ENCODE data around the gene LRRC4C. TPM values are rescaled to one million over a fixed set of nuclear protein-coding genes. Genes with fewer than 3 reads are reported as not detected.

Gene LRRC4C
- total and polyA plus RNA-seq, 11 donors = 0.08 to 1.2 (median 0.48) TPM; not detected in 1

DNA sequence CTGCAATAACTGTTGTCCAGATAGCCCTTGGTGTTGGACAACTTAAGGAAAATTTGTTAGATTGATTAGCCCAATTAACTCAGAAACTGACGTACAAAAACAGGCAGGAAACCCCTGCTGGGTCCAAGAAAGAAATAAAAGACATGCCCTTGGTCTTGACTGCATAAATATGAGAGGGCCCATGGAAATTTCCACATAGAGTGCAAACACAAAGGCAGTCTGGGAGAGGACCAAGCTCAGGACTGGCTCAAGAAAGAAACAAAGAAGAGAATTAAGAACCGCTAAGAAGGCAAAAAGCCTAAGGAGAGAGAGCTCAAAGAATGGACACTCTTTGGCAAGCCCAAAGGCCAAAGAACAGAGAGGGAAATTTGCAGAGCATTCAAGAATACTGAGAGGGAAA lies 1243.9 kb downstream of the LRRC4C start:
- Histone ChIP-seq H3K9me3 (no peaks in the 10 kb centered on the region), H3K4me3 (no peak overlapping the region), H3K36me3 (no peaks in the 10 kb centered on the region), H3K4me1 (no peaks in the 10 kb centered on the region), H3K27me3 (no peaks in the 10 kb centered on the region), H3K27ac (peak overlapping the region in 1 of 12 donors; percentile 41)
- 58 to 79% (median 66%) methylated on average over 2 of the region's 2 CpGs for whole genome bisulfite sequencing, 4 donors
- no peak for DNase-seq
- TF ChIP-seq POLR2A (IDR thresholded peaks at IDR 0.05) (no peak), CTCF (IDR thresholded peaks at IDR 0.05) (no peak)
- intact Hi-C loops (cut with DNase I) = loop anchor here in 1 of 10 donors (10.0 kb wide), 1 partner anchor 59 kb away; no protein-coding TSS in a partner anchor
- ATAC-seq = no peak

GRCh38 chr11:40207416-40207815 lies 1252.0 kb downstream of the LRRC4C start:
- Histone ChIP-seq H3K36me3 (no peaks in the 10 kb centered on the region), H3K27me3 (no peaks in the 10 kb centered on the region), H3K4me1 (no peaks in the 10 kb centered on the region), H3K27ac (no peak overlapping the region), H3K9me3 (peaks cover 0 to 3% (median 0%) of the 10 kb centered on the region in 12 donors), H3K4me3 (no peak overlapping the region)
- no peak for TF ChIP-seq POLR2A (IDR thresholded peaks at IDR 0.05)
- no peak for TF ChIP-seq CTCF (IDR thresholded peaks at IDR 0.05)
- intact Hi-C loops (cut with DNase I) = no loop called here
- ATAC-seq = no peak
- DNase-seq = no peak

GRCh38 chr11:40204228-40204627 lies 1255.2 kb downstream of the LRRC4C start:
- H3K36me3 ChIP-seq = no peaks in the 10 kb centered on the region
- no peak for ATAC-seq
- 64 to 69% (median 65%) methylated on average over 2 of the region's 2 CpGs for WGBS, 4 donors
- H3K9me3 ChIP-seq = peaks cover 0 to 3% (median 0%) of the 10 kb centered on the region in 12 donors
- intact Hi-C loops (cut with DNase I) = no loop called here
- no peak for DNase-seq
- no peaks in the 10 kb centered on the region for H3K27me3 ChIP-seq
- no peak for TF ChIP-seq POLR2A (IDR thresholded peaks at IDR 0.05)
- no peak for TF ChIP-seq CTCF (IDR thresholded peaks at IDR 0.05)
- no peak overlapping the region for H3K27ac ChIP-seq
- no peak overlapping the region for H3K4me3 ChIP-seq
- H3K4me1 ChIP-seq = no peaks in the 10 kb centered on the region

- Histone ChIP-seq H3K36me3 (no peaks in the 10 kb centered on the region), H3K27ac (no peak overlapping the region), H3K9me3 (peaks cover 0 to 3% (median 0%) of the 10 kb centered on the region in 12 donors), H3K4me3 (no peak overlapping the region), H3K27me3 (no peaks in the 10 kb centered on the region), H3K4me1 (no peaks in the 10 kb centered on the region)
- no peak for ATAC-seq
- intact Hi-C loops (cut with DNase I) = no loop called here
- DNase-seq = no peak
- WGBS, 4 donors = 18 to 24% (median 20%) methylated on average over 1 of the region's 1 CpG
- TF ChIP-seq POLR2A (IDR thresholded peaks at IDR 0.05) (no peak), CTCF (IDR thresholded peaks at IDR 0.05) (no peak)
Observed at GRCh38 chr11:40203606-40204005, 1255.8 kb downstream of the LRRC4C start.

All from heart left ventricle (tissue), 16 donors.